Mononuclear cell (primary cell): ENCODE data around the gene SUPT4H1. TPM values are rescaled to one million over a fixed set of nuclear protein-coding genes. Genes with fewer than 3 reads are reported as not detected.

Experiments used
- H3K27me3 ChIP-seq: 2 replicates; pipeline ENCODE4 v1.6.0; 2011; ENCODE audit warnings: low read length, control low read depth; ENCODE audit not compliant: insufficient read depth
- H3K4me1 ChIP-seq: 2 replicates; pipeline ENCODE4 v1.5.1; 2011; ENCODE audit warnings: mild to moderate bottlenecking, low read length, control low read depth; ENCODE audit not compliant: insufficient read depth
- H3K4me3 ChIP-seq: 2 replicates; pipeline ENCODE4 v1.5.1; 2011; ENCODE audit warnings: mild to moderate bottlenecking, low read length, moderate library complexity
- H3K9me3 ChIP-seq: 2 replicates; pipeline ENCODE4 v1.5.1; 2011; ENCODE audit warnings: low read depth, mild to moderate bottlenecking, control low read depth, low read length
- total RNA-seq: library from RNA; depleted of rRNA; stranded (reverse); fragments of >200 nt; gene quantifications from one replicate; pipeline ENCODE4 v1.2.3, GENCODE V29; 2012

The SUPT4H1 gene
- total RNA-seq, 1 donor, result 65.3 TPM

GRCh38 chr17:58315750-58316149 is 36.3 kb downstream of the SUPT4H1 start:
- Histone ChIP-seq H3K27me3 (no peaks in the 10 kb centered on the region), H3K4me3 (no peak overlapping the region), H3K9me3 (no peaks in the 10 kb centered on the region), H3K4me1 (peaks cover 10% of the 10 kb centered on the region)

- Histone ChIP-seq H3K4me3 (no peak overlapping the region), H3K4me1 (peaks cover 10% of the 10 kb centered on the region), H3K27me3 (no peaks in the 10 kb centered on the region), H3K9me3 (no peaks in the 10 kb centered on the region)
These were observed 36.7 kb downstream of the SUPT4H1 start for GRCh38 chr17:58315281-58315711.

GRCh38 chr17:58314706-58315015 is 37.3 kb downstream of the SUPT4H1 start:
- Histone ChIP-seq H3K9me3 (no peaks in the 10 kb centered on the region), H3K4me3 (no peak overlapping the region), H3K27me3 (no peaks in the 10 kb centered on the region), H3K4me1 (peaks cover 11% of the 10 kb centered on the region)

GRCh38 chr17:58313815-58314705 is 37.9 kb downstream of the SUPT4H1 start:
- Histone ChIP-seq H3K9me3 (no peaks in the 10 kb centered on the region), H3K27me3 (no peaks in the 10 kb centered on the region), H3K4me1 (peaks cover 17% of the 10 kb centered on the region), H3K4me3 (no peak overlapping the region)

GRCh38 chr17:58312829-58313228 is 39.2 kb downstream of the SUPT4H1 start:
- H3K4me3 ChIP-seq, result no peak overlapping the region
- peaks cover 20% of the 10 kb centered on the region for H3K4me1 ChIP-seq
- H3K9me3 ChIP-seq, result no peaks in the 10 kb centered on the region
- H3K27me3 ChIP-seq, result no peaks in the 10 kb centered on the region

- H3K4me1 ChIP-seq, result peaks cover 15% of the 10 kb centered on the region
- no peaks in the 10 kb centered on the region for H3K27me3 ChIP-seq
- H3K4me3 ChIP-seq, result no peak overlapping the region
- H3K9me3 ChIP-seq, result no peaks in the 10 kb centered on the region
These were observed 39.9 kb downstream of the SUPT4H1 start for GRCh38 chr17:58312021-58312630.

- H3K9me3 ChIP-seq, result no peaks in the 10 kb centered on the region
- H3K4me3 ChIP-seq, result no peak overlapping the region
- H3K27me3 ChIP-seq, result no peaks in the 10 kb centered on the region
- peaks cover 15% of the 10 kb centered on the region for H3K4me1 ChIP-seq
These were observed 40.5 kb downstream of the SUPT4H1 start for GRCh38 chr17:58311429-58311894.

GRCh38 chr17:58310511-58311428 is 41.2 kb downstream of the SUPT4H1 start:
- no peaks in the 10 kb centered on the region for H3K9me3 ChIP-seq
- no peaks in the 10 kb centered on the region for H3K27me3 ChIP-seq
- H3K4me1 ChIP-seq, result peaks cover 15% of the 10 kb centered on the region
- no peak overlapping the region for H3K4me3 ChIP-seq

- no peaks in the 10 kb centered on the region for H3K27me3 ChIP-seq
- no peak overlapping the region for H3K4me3 ChIP-seq
- H3K4me1 ChIP-seq, result peaks cover 15% of the 10 kb centered on the region
- no peaks in the 10 kb centered on the region for H3K9me3 ChIP-seq
These were observed 42.1 kb downstream of the SUPT4H1 start for GRCh38 chr17:58309918-58310259.

GRCh38 chr17:58308985-58309917 is 42.8 kb downstream of the SUPT4H1 start:
- Histone ChIP-seq H3K9me3 (no peaks in the 10 kb centered on the region), H3K4me1 (peaks cover 20% of the 10 kb centered on the region), H3K4me3 (no peak overlapping the region), H3K27me3 (no peaks in the 10 kb centered on the region)

GRCh38 chr17:58308173-58308984 is 43.6 kb downstream of the SUPT4H1 start:
- Histone ChIP-seq H3K9me3 (no peaks in the 10 kb centered on the region), H3K4me3 (no peak overlapping the region), H3K27me3 (no peaks in the 10 kb centered on the region), H3K4me1 (peaks cover 28% of the 10 kb centered on the region)

- Histone ChIP-seq H3K27me3 (no peaks in the 10 kb centered on the region), H3K4me3 (no peak overlapping the region), H3K4me1 (peaks cover 36% of the 10 kb centered on the region), H3K9me3 (no peaks in the 10 kb centered on the region)
These were observed 44.4 kb downstream of the SUPT4H1 start for GRCh38 chr17:58307468-58308172.
